CD4-positive, alpha-beta T cell treated with Interleukin-15 for 4 hours (primary cell): Measurements from ENCODE around the gene TMEM141.
"Not testable (repeated sequence)": the region's sequence is repeated elsewhere in the genome, so short reads cannot be mapped to it uniquely, and the experiment has no call there.

ENCODE experiments used
- DNase-seq: peaks from one replicate; pipeline ENCODE4 v3.0.0-alpha.2; 2020; ENCODE audit warnings: low spot score

Gene TMEM141

GRCh38 chr9:136833381-136834048 is 42.4 kb downstream of the TMEM141 start:
- not testable (repeated sequence) for DNase-seq

GRCh38 chr9:136835162-136835931 is 44.2 kb downstream of the TMEM141 start:
- no peak for DNase-seq

- DNase-seq: no peak
These were observed 45.1 kb downstream of the TMEM141 start for GRCh38 chr9:136835932-136836904.

GRCh38 chr9:136837146-136837855 is 46.2 kb downstream of the TMEM141 start:
- DNase-seq: no peak

GRCh38 chr9:136837856-136838277 is 46.7 kb downstream of the TMEM141 start:
- not testable (repeated sequence) for DNase-seq

GRCh38 chr9:136838314-136839228 is 47.4 kb downstream of the TMEM141 start:
- no peak for DNase-seq

GRCh38 chr9:136839229-136840139 is 48.3 kb downstream of the TMEM141 start:
- no peak for DNase-seq

GRCh38 chr9:136840140-136840876 is 49.2 kb downstream of the TMEM141 start:
- no peak for DNase-seq

GRCh38 chr9:136840877-136841645 is 49.9 kb downstream of the TMEM141 start:
- no peak for DNase-seq

DNA sequence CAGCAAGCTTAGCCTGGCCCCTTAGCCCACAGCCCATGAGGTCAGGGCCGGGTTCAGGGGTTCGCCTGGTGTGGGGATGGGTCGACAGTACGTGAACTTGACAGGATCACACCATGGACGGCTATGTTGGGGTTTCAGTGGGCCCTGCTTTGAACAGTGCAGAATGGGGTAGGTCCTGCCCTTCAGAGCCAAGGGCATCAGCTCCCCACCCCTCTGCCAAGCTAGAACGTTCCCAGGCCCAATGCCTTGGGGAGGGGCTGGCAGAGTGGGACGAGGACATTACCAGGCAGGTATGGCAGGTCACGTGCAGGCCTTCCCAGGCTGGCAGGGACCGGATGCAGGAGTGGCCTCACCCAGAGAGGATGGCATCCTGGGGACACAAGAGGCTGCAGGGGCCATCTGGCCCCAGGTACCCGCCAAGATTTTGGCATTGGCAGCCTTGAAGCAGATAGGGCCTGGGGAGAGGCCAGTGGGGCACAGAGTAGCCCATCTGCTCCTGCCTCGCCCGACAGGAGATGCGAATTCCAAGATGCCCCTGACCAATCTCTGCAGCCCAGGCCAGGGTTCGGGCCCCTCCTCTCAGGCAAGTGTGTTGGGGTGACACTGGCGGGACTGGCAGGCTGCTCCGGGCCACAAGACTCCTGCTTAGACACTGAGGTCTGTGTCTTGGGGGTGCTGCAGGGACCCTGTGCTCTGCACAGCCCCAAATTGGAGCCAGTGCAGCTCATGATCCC is 50.7 kb downstream of the TMEM141 start:
- DNase-seq: not testable (repeated sequence)

DNA sequence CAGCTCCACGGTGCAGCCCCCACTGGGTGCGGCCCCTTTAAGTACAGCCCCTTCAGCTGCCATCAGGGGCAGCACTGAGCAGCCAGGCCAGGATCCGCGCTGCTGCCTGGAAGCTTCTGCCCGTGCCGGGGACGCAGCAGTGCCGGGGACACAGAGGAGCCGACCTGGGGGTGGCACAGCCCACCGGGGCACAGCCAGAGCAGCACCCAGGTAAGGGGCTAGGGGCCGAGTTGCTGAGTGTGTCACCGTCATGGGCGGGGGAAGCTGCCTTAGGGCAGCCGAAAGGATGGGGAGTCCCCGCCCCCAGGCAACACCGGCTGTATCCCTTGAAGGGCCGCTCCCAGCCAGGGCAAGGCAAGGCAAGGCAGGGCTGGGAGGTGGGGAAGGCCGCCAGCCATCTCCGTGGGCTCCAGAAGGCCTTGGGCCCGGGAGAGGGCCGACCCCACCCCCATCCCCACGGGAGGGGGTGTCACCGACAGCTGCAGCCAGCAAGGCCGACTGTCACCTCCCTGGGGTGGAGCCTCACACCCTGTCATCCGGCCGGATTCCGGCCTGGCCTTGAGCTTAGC is 51.3 kb downstream of the TMEM141 start, which contains the start of gene AJM1:
Gene AJM1, plus strand, starts transcription at position 99 of the 569 bp plus-strand sequence. CDS start 1,937 bp downstream, outside the sequence.
- DNase-seq: peak; percentile 84
